H1 (cell line): ENCODE measurements around the gene WIPF1. TPM values are rescaled to one million over a fixed set of nuclear protein-coding genes. Genes with fewer than 3 reads are reported as not detected.

Source experiments
- BCL11A ChIP-seq, 2 experiments: IDR thresholded peaks; one replicate each; pipeline ENCODE4 v1.6.1; 2011; ENCODE audit warnings: low read depth in 2 of 2, low read length in 2 of 2, mild to moderate bottlenecking in 2 of 2
- CBX5 ChIP-seq: fragments of 300-800, 300-1000 bp; sonication (generic); IDR thresholded peaks from 2 replicates; pipeline ENCODE4 v1.7.1; 2016; ENCODE audit warnings: antibody characterized with exemption, low read length, low read depth
- CBX8 ChIP-seq: fragments of 300-800, 300-1000 bp; sonication (generic); IDR thresholded peaks from 2 replicates; pipeline ENCODE4 v1.7.1; 2016; ENCODE audit warnings: low read depth, low read length, borderline replicate concordance
- EP300 ChIP-seq, 2 experiments: IDR thresholded peaks; 1 replicate in 1 of 2; 2 replicates in 1 of 2; pipeline ENCODE4 v1.6.1; 2011 to 2012; ENCODE audit warnings: low read depth in 2 of 2, low read length in 2 of 2, mild to moderate bottlenecking in 2 of 2, borderline replicate concordance in 1 of 2, inconsistent platforms in 1 of 2, moderate library complexity in 1 of 2
- KDM4A ChIP-seq: IDR thresholded peaks from one replicate; pipeline ENCODE4 v1.7.1; 2012; ENCODE audit warnings: low read depth, mild to moderate bottlenecking, moderate library complexity, low read length, inconsistent platforms; ENCODE audit not compliant: severe bottlenecking
- SIRT6 ChIP-seq: IDR thresholded peaks from one replicate; pipeline ENCODE4 v1.7.1; 2012; ENCODE audit warnings: low read length, inconsistent platforms
- SIX5 ChIP-seq: IDR thresholded peaks from 2 replicates; pipeline ENCODE4 v1.6.1; 2011; ENCODE audit warnings: mild to moderate bottlenecking, low read depth, low read length
- TEAD4 ChIP-seq: IDR thresholded peaks from 2 replicates; pipeline ENCODE4 v1.6.1; 2012; ENCODE audit warnings: low read depth, low read length, inconsistent platforms, mixed read lengths
- YY1 ChIP-seq: IDR thresholded peaks from 2 replicates; pipeline ENCODE4 v1.6.1; 2011; ENCODE audit warnings: low read depth, mild to moderate bottlenecking, low read length
- polyA plus RNA-seq, 7 experiments: library from polyadenylated mRNA; depleted of rRNA in 3 of 7; stranded (reverse) in 5 of 7; unstranded in 2 of 7; fragments of >200 nt in 5 of 7; fragments of 200-250 nt in 2 of 7; gene quantifications; 1 replicate in 5 of 7; 2 replicates in 1 of 7; 4 replicates in 1 of 7; pipeline versions ENCODE4 v1.2.1 to v1.2.3, GENCODE V29; 2011 to 2013; ENCODE audit warnings: missing spikeins in 2 of 7, mixed read lengths in 2 of 7
- total RNA-seq: library from RNA; stranded (reverse); fragmentation: NEBNext Ultra II Directional; extraction: Animal tissue kit (Norgen Biotek cat#: 25700); gene quantifications from 2 replicates; pipeline ENCODE4 v1.2.1, GENCODE V29; 2021

WIPF1 gene
- total and polyA plus RNA-seq, 2 of the 8 experiments (the other 6 are each of a cell fraction or from before 2014, with no cell fraction given) = 4.7 to 5.2 TPM

DNA sequence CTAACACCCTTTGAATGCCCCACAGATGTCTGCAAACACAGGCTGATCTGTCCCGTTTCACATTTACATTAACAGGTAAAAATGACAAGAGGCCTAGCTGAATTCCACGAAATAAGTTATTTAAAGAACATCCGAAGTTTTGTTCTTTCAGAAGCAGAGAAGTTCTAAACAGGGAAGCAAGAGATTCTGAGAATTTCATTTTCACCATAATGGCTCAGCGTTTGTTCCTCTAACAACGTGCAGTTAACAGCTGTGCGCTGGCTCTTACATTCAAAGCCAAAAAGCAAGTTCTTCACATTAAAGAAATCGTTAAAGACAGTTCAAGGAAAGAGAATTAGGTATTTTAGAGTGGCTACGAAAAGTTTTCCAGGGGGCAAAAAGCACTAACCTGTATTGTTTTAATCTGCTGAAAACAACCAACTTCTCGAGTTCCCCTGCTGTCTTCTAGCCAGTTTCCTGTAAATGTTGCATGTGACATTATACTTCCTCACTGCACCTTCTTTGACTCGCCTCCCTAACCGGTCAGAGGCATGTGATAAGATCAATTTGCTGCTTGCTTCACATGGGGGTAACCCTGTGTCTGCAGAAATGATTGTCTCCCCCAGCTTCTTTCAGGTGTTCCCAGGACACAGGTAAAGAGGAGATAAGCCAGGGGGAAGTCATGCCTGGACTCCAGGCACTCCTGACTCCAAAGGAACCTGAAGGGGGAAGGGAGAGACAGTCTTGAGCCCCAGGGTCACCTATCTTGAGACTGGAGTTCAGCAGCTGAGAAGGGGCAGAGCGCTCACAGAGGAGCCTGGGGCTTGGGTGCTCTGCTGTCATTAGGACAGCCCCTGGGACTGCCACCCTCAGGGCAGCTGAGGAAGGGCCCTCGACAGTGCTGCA lies 36.8 kb upstream of the WIPF1 start (continued):
- no peak for TF ChIP-seq YY1
- TF ChIP-seq EP300 (IDR thresholded peaks at IDR 0.05; ENCODE audit: borderline replicate concordance in 1 of 2, low read depth in 2 of 2, low read length in 2 of 2) = no peak
- no peak for TF ChIP-seq CBX8
- no peak for TF ChIP-seq SIX5
- no peak for TF ChIP-seq SIRT6
- TF ChIP-seq CBX5 = no peak
- TF ChIP-seq BCL11A (IDR thresholded peaks at IDR 0.05; ENCODE audit: low read depth in 2 of 2, low read length in 2 of 2) = no peak
- no peak for TF ChIP-seq TEAD4
- TF ChIP-seq KDM4A = no peak
